Testis (tissue), 3 donors: ENCODE measurements around the gene SPSB3. TPM values are rescaled to one million over a fixed set of nuclear protein-coding genes. Genes with fewer than 3 reads are reported as not detected.

Experiments
- DNase-seq: peaks from one replicate; pipeline ENCODE4 v3.0.0-alpha.2; 2019
- H3K27ac ChIP-seq, 2 donors: fragments of 200-600 bp; sonication (generic); one replicate each; pipeline ENCODE4 v1.5.1; 2019
- H3K27me3 ChIP-seq: fragments of 200-600 bp; sonication (generic); one replicate; pipeline ENCODE4 v1.5.1; 2019
- H3K36me3 ChIP-seq: fragments of 200-600 bp; sonication (generic); one replicate; pipeline ENCODE4 v1.5.1; 2017; ENCODE audit warnings: low read depth; ENCODE audit errors: missing control alignments
- H3K4me1 ChIP-seq: fragments of 200-600 bp; sonication (generic); one replicate; pipeline ENCODE4 v1.5.1; 2019
- H3K4me3 ChIP-seq, 2 donors: fragments of 200-600 bp; sonication (generic); one replicate each; pipeline ENCODE4 v1.5.1; 2017 to 2019
- H3K9me3 ChIP-seq: fragments of 200-600 bp; sonication (generic); one replicate; pipeline ENCODE4 v1.5.1; 2017
- POLR2A ChIP-seq: fragments of 450-650 bp; IDR thresholded peaks from one replicate; pipeline ENCODE4 v1.6.1; 2017; ENCODE audit warnings: antibody characterized with exemption, mild to moderate bottlenecking, moderate library complexity
- WGBS, 2 donors: methylation state at CpG; one replicate each; pipeline ENCODE4 v1.1.5; 2018; 5-methylcytosine and 5-hydroxymethylcytosine counted together
- intact Hi-C: fragments of 100-400 bp; cut with DNase I; formaldehyde crosslinking; loops from one replicate; pipeline ENCODE4 v1.15.1; 2023; ENCODE audit warnings: low total_unique reads
- polyA plus RNA-seq: library from polyadenylated mRNA; stranded (reverse); fragments of 350-450 nt; fragmentation: Illumina TruSeq; extraction: RNeasy Lipid Tissue Mini Kit (QIAGEN cat#74804); gene quantifications from one replicate; pipeline ENCODE4 v1.2.3, GENCODE V29; 2014; ENCODE audit warnings: low read depth, low replicate concordance; ENCODE audit not compliant: insufficient read depth
- total RNA-seq, 2 donors: library from RNA; depleted of rRNA; stranded (reverse); fragments of >200 nt; gene quantifications; one replicate each; pipeline ENCODE4 v1.2.3, GENCODE V29; 2016
- TF ChIP-seq, protein P1 (sequence below), 3 experiments: fragments of 450-650 bp in 2 of 3; fragments of 200-600 bp in 1 of 3; sonication (generic) in 1 of 3; IDR thresholded peaks; one replicate each; pipeline ENCODE4 v1.5.1; 2016 to 2019; ENCODE audit warnings: antibody characterized with exemption in 3 of 3, mild to moderate bottlenecking in 2 of 3, moderate library complexity in 1 of 3

The SPSB3 gene
- total and polyA plus RNA-seq, 3 donors from 2014 or later, result 43.8 to 114 (median 111) TPM

DNA sequence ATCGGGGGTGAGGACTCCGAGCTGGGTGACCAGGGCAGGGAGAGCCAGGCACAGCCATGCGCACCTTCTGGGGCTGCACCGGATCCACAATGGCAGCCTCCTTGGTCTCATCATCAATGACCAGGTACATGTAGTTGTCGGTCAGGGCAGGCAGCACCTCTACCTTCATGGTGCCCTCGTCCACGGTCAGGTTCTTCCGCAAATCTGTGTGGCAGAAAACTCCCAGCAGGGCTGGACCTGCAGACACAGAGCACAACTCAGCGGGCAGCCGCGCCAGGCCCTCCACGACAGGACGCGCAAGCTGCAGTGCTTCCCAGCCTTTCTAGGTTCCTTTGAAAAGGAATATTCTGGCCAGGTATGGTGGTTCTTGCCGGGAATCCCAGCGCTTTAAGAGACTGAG, 40.4 kb upstream of the SPSB3 start:
- H3K4me1 ChIP-seq, result peaks cover 20% of the 10 kb centered on the region
- intact Hi-C loops, result no loop called here
- H3K36me3 ChIP-seq, result no peaks in the 10 kb centered on the region
- no peaks in the 10 kb centered on the region for H3K9me3 ChIP-seq
- no peak for DNase-seq
- no peak overlapping the region for H3K4me3 ChIP-seq
- no peak overlapping the region for H3K27ac ChIP-seq
- no peaks in the 10 kb centered on the region for H3K27me3 ChIP-seq
- no peak for TF ChIP-seq POLR2A
- TF ChIP-seq, protein P1, sequence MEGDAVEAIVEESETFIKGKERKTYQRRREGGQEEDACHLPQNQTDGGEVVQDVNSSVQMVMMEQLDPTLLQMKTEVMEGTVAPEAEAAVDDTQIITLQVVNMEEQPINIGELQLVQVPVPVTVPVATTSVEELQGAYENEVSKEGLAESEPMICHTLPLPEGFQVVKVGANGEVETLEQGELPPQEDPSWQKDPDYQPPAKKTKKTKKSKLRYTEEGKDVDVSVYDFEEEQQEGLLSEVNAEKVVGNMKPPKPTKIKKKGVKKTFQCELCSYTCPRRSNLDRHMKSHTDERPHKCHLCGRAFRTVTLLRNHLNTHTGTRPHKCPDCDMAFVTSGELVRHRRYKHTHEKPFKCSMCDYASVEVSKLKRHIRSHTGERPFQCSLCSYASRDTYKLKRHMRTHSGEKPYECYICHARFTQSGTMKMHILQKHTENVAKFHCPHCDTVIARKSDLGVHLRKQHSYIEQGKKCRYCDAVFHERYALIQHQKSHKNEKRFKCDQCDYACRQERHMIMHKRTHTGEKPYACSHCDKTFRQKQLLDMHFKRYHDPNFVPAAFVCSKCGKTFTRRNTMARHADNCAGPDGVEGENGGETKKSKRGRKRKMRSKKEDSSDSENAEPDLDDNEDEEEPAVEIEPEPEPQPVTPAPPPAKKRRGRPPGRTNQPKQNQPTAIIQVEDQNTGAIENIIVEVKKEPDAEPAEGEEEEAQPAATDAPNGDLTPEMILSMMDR (IDR thresholded peaks at IDR 0.05), result no peak
- WGBS, 2 donors, result 93 to 96% methylated on average over 8 to 16 of the region's 16 CpGs

DNA sequence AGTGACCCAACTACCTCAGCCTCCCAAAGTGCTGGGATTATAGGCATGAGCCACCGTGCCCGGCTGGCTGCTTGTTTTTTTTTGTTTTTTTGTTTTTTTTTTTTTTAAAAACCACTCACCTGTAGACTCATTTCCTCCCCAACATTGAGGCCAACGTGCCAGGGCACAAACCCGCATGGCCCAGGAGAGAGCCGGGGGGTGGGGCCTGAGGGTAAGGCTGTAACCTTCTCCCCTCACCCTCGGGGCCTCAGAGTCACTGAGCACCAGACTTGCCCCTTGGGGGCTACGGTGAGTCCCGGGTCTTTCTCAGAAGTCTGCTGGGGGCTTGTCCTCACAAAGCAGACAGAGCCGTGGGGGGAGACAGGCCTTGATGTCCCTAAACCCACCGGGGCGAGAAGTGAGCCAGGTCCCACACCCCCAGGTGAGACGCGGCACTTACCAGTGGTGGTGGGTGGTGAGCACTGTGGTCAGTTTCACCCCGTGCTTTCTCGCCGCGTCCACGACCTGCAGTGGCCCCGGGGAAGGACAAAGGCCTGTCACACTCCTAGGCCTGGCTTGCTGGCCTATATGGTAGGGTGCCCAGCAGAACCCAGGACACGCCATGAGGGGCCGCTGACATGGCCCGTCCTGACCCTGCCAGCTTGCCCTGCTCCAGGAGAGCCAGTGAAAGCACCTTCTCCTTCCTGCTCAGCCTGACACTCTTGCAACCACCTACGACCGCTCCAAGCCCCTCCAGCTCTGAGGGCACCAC, 39.7 kb upstream of the SPSB3 start:
- Histone ChIP-seq H3K9me3 (no peaks in the 10 kb centered on the region), H3K4me3 (no peak overlapping the region), H3K27me3 (no peaks in the 10 kb centered on the region), H3K27ac (no peak overlapping the region), H3K36me3 (no peaks in the 10 kb centered on the region), H3K4me1 (peaks cover 19% of the 10 kb centered on the region)
- DNase-seq, result no peak
- no peak for TF ChIP-seq POLR2A
- TF ChIP-seq, protein P1 (IDR thresholded peaks at IDR 0.05), result no peak
- intact Hi-C loops, result no loop called here
- 96 to 97% methylated on average over 15 to 23 of the region's 24 CpGs for WGBS, 2 donors

DNA sequence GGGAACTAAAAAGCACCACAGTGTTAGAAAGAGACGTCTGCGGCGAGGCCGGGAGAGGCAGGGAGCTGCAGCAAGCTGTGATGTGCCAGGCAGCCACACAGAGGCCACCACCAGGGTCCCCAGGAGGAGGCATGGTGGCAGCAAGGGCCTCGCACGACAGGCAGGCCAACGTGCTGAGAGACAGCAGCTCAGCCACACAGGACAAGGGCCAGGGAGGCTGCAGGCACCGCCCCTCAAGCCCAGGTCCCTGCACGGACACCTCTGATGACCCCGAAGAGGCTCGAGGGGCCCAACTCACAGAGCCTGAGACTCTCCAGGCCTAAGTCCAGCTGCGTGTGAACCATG, 38.5 kb upstream of the SPSB3 start:
- no peaks in the 10 kb centered on the region for H3K27me3 ChIP-seq
- H3K36me3 ChIP-seq, result no peaks in the 10 kb centered on the region
- no peaks in the 10 kb centered on the region for H3K9me3 ChIP-seq
- TF ChIP-seq, protein P1 (IDR thresholded peaks at IDR 0.05), result no peak
- no peak for TF ChIP-seq POLR2A
- no peak overlapping the region for H3K4me3 ChIP-seq
- intact Hi-C loops, result no loop called here
- no peak overlapping the region for H3K27ac ChIP-seq
- no peak for DNase-seq
- H3K4me1 ChIP-seq, result peaks cover 19% of the 10 kb centered on the region
- WGBS, 2 donors, result 85 to 91% methylated on average over 7 to 11 of the region's 12 CpGs

DNA sequence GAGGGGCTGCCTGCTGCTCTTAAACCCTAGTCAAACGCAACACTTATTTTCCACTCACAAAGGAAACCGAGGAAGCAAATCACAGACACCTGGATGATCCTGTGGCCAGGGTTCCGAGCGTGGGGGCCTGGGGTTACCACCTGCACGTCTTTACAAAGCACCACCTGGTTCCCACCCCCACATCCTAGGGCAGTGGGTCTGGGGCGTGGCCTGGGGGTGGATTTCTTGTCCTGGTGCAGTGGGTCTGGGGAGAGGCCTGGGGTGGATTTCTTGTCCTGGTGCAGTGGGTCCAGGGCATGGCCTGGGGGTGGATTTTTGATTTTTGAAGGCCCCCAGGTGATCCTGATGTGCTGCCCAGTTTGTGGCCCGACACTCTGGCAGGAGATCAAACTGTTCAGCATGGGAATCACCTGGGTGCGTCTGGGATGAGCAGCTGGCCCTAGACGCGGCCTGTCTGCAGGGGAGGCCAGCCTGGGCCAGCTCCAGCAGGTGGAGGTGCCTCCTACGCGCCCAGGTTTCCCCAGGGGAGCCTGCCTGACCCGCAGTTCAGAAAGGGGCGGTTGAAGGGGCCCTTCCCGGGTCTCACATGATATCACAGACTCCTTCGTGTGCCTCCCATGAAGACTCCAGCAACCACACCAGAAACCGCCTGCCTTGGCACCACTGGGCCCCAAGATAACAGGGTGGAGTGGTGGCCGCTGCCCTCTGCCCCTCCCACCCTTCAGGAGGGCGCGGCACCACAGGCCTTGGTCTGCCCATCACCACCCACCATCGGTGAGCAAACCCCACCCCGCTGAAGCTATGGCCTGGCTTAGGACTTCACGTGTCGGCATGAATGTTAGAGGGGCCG, 38.0 kb upstream of the SPSB3 start:
- DNase-seq, result no peak
- 84 to 98% methylated on average over 9 to 24 of the region's 25 CpGs for WGBS, 2 donors
- no peak overlapping the region for H3K27ac ChIP-seq
- intact Hi-C loops, result no loop called here
- peaks cover 14% of the 10 kb centered on the region for H3K4me1 ChIP-seq
- H3K4me3 ChIP-seq, result no peak overlapping the region
- H3K36me3 ChIP-seq, result no peaks in the 10 kb centered on the region
- TF ChIP-seq POLR2A, result no peak
- TF ChIP-seq, protein P1 (IDR thresholded peaks at IDR 0.05), result no peak
- H3K9me3 ChIP-seq, result no peaks in the 10 kb centered on the region
- no peaks in the 10 kb centered on the region for H3K27me3 ChIP-seq
